GM18502 (cell line): Measurements from ENCODE around the gene SNAP91.
"Not testable (repeated sequence)": the region's sequence is repeated elsewhere in the genome, so short reads cannot be mapped to it uniquely, and the experiment has no call there.

ENCODE experiments used
- ATAC-seq: cut with Tn5 transposase; IDR thresholded peaks from one replicate; pipeline ENCODE4 v1.9.1; 2021; ENCODE audit warnings: mild to moderate bottlenecking; ENCODE audit not compliant: unreplicated experiment, poor library complexity

The SNAP91 gene

DNA sequence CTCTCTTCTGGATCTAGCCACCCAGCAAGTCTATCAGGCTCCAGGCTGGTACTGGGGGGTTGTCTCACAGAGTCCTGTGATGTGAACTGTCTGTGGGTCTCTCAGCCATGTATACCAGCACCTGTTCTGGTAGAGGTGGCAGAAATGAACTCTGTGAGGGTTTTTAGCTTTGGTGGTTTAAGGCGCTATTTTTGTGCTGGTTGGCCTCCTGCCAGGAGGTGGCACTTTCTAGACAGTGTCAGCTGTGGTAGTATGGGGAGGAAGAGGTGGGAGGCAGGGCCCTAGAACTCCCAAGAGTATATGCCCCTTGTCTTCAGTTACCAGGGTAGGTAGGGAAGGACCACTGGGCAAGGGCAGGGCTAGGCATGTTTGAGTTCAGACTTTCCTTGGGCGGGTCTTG, 75.8 kb downstream of the SNAP91 start:
- ATAC-seq, result no peak

DNA sequence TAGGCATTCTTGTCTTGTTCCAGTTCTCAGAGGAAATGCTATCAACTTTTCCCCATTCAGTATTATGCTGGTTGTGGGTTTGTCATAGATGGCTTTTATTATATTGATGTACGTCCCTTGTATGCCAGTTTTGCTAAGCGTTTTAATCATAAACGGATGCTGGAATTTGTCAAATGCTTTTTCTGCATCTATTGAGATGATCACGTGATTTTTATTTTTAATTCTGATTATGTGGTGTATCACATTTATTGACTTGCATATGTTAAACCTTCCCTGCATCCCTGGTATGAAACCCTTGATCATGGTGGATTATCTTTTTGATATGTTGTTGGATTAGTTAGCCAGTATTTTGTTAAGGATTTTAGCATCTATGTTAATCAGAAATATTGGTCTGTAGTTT, 79.0 kb downstream of the SNAP91 start:
- ATAC-seq, result not testable (repeated sequence)

DNA sequence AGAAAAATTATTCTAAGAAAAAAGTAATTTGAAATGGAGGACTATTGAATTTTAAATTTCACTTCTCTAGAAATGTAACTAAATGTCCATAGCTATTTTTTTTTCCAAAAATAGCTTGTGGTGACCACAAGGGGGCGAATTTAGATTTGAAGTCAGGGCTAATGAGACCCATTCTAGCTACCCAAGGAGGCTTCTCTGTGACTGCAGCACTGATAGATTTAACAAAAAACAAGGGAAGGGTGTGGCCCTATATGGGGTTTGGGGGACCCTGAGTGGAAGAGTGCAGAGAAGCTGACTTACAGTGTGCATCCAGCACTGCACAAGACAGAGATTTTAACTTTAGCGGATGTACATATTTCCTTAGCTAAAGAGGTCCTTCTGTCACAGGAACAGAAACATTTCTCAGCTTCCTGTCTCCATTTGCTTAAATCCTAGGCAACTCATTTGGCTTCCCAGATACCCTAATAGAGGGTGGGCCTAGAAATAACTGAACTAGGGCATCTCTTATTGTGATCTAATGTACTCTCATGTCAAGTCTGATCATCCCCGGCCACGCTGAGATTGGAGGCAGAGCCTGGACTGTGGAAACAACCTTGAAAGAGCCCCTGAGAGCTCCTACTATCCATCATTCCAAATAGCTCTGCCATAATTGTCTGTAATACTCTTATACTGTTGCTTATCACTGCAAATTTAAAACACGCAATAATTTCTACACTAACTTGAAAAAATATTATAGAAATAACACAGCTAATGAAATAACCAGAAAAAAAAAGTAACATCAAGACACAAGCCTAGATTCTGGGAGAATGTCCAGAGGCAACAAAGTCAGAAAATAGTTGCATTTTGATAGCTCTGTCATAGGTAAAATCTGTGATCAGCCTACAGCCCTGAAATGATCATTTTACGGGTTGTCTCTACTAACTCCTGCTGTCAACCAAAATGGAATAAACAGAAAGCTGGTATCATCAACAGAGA, 93.6 kb downstream of the SNAP91 start:
- peak; percentile 75 for ATAC-seq

DNA sequence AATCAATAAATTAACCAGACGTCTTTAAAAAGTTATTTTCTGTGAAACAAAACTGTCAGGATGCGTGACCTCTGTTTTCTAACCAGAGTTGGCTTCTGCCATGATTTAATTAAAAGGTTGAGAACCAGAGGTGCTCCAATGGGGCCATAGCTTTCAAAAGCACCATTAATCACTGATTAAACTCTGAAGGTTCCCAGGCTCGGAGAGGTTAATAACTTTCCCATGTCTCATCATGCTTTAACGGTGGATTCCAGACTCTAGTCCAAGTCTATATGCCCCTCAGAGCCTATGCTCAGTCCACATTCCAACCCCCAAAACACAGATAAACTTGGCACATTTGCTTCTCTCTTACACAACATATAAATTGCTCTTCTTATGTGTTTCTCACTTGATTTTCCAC, 95.5 kb downstream of the SNAP91 start:
- no peak for ATAC-seq

DNA sequence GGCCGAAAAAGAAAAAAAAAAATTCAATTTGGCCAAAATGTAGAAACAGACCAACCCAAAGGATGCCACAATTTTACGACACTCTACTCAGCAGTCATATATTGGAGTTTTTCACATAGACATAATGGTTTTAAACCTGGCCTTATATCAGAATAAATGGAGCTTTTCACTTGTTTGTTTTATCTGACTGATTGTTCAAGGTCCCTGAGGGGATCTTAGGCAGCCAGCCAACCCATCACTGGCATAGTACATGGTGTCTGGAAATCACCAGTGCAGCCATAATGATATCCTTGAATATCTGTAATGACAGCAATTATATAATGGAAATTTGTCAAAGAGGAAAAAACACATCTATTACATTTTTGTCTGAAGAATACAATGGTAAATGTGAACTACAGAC, 99.7 kb downstream of the SNAP91 start:
- ATAC-seq, result no peak

DNA sequence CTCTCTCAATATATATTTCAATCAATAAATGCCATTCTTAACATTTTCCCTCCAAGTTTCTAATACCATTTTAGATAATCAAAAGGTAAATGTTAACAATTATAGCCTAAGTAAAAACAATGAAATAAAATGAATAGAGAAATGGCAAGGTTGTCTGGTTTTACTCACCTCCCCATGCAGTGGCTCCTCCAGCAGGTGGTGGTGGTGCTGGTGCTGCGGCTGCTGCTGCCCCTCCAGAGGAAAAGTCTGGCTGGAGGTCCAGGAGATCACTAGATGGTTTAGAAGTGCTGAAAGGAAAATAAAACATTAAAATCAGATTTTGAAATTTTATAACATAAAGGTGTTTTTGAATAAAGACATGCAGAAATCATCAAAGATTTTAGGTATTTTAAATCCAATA, 103.4 kb downstream of the SNAP91 start:
- ATAC-seq, result no peak

DNA sequence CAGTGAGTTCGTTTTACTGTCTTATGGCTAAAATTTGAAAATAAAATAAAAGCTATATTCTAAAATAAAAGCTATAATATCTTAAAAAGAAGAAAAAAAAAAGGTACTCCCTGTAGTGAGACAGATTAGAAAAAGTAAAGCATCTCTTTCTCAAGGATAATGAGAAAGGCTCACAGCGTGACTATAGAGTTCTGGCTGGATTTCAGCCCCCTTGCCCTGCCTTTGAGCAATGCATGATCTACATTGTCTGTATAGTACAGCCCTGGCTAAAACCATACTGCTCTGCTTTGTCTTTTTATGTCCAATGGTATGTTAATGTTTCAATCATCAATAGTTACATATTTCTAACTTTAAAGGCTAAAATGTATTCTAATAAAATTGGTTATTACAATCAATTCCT, 105.3 kb downstream of the SNAP91 start:
- ATAC-seq, result no peak

DNA sequence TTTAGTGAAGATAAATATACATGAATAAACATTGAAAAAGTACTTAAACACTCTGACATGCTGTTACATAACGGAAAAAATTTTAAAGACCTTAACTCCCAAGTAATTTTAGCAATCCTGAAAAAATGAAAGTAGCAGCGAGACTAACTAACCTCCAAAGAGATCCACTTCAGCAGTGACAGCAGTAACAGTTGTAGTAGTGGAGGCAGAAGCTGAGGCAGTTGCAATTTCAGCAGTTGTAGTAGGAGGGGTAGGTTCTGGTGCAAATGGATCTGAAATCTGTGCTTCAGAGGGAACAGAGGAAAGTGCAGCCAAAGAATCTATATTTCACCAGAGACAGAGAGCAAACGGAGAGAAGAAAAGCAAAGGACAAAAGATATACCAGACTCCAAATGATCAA, 107.8 kb downstream of the SNAP91 start:
- no peak for ATAC-seq

GRCh38 chr6:83600459-83600858, 108.4 kb downstream of the SNAP91 start:
- no peak for ATAC-seq

DNA sequence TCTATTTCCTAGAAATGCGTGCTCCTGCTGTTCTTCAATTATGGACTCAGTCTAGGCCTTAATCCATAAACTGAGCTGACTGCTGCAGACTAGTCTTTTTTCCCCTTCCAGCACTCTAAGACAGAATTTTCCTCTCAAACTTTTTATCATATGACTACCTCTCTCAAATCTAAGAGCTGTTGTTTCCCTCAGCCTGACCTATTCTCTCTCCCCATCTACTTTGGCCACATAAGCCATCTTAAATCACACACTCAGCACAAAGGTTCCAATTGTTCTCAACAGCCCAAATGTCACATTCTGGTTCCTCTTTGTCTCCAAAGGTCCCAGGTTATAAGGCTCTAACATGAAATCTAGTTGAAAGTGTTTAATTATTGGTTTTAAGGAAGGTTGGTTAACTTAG, 111.4 kb downstream of the SNAP91 start:
- no peak for ATAC-seq

- ATAC-seq, result no peak
These were observed 111.8 kb downstream of the SNAP91 start for GRCh38 chr6:83597051-83597450.

DNA sequence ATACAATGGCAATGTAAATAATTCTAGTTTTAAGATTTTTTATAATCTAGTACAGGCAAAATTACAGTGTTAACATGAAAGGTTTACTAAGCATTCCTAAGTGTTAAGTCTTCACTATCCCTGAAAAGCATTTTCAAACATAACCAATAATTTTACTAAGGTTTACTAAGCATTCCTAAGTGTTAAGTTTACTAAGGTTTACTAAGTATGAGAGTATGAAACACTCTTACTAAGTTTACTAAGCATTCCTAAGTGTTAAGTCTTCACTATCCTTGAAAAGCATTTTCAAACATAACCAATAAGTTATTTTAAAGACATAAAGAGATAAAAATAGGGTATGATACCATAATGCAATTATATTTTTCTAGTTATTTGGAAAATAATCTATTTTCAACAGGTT, 114.0 kb downstream of the SNAP91 start:
- ATAC-seq, result no peak

DNA sequence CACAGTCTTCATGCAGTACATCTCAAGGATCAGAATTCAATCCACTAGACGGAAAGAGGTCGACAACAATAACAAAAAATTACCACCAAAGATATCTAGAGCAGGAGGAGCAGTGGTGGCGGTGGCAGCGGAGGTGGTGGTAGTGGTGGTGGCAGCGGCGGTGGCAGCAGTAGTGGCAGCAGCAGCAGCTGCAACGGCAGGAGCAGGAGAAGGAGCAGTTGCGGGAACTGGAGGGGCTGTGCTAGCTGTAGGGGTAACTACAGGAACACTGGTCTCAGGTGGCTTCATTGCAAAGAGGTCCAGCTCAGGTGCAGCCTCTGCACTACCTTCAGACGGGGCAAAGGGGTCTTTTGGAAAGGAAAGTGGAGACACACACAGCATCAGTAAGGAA, 115.5 kb downstream of the SNAP91 start:
- ATAC-seq, result no peak

GRCh38 chr6:83592770-83593394, 116.0 kb downstream of the SNAP91 start:
- peak; percentile 97 for ATAC-seq

- no peak for ATAC-seq
These were observed 118.5 kb downstream of the SNAP91 start for GRCh38 chr6:83590416-83590815.

GRCh38 chr6:83589076-83589475, 119.8 kb downstream of the SNAP91 start:
- ATAC-seq, result no peak

DNA sequence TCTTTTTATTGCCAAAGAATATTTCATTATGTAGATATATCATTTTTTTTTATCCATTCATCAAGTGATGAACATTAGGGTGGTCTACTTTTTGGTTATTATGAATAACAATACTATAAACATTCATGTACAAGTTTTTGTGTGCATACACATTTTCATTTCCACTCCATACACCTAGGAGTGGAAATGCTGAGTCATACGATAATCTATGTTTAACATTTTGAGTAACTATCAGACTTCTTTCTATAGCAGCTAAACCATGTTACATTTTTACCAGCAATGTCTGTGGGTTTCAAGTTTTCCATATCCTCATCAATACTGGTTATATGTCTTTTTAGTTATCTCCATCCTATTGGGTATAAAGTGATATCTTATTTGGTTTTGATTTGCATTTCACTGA, 130.8 kb downstream of the SNAP91 start:
- no peak for ATAC-seq

DNA sequence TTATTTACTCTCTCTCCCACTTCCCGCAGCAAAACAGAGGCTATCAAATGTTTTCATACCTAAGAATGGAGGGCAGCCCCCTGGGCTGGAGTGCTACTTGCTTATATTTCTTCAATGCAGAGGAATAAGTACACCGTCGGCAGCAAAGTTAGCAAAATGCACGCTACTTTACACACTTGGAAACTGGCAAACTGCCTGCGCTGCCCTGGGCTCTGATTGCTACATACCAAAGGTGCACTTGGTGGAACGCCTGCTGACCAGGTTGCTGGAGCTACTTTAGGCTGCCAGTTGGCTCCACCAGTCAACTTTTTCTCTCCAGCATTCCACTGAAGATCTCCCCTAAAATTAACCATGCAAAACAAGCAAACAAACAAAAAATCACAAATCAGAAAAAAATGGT, 134.1 kb downstream of the SNAP91 start:
- ATAC-seq, result no peak

DNA sequence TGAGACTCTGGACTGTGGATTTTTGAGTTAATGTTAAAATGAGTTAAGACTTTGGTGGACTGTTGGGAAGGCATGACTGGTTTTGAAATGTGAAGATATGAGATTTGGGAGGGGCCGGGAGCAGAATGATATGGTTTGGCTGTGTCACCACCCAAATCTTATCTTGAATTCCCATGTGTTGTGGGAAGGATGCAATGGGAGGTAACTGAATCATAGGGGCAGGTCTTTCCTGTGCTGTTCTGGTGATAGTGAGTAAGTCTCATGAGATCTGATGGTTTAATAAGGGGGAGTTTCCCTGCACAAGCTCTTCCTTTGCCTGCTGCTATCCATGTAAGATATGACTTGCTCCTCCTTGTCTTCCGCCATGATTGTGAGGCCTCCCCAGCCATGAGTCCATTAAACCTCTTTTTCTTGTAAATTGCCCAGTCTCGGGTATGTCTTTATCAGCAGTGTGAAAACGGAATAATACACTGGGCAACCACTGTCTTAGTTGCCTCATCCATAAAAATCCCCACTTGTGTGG, 137.2 kb downstream of the SNAP91 start:
- not testable (repeated sequence) for ATAC-seq

- ATAC-seq, result no peak
These were observed 149.9 kb downstream of the SNAP91 start for GRCh38 chr6:83558975-83559374.

DNA sequence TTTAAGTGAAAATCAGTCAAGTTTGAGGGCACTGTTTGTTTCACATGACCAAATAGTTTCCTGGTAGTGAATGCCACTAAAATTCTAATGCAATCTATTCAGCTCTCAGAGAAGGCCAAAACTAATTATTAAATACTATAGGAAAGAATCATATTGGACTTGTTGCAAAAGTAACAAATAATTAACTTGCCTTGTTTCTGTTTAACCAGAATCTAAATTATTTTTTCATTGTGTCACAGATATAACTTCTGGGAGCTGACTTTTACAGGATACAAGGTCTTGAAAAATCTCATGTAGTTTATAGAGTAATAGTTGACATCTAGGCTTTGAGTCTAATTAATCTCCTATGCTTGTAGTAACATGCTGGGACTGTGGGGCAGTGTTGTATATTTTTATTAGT, 152.0 kb downstream of the SNAP91 start:
- no peak for ATAC-seq
